Measurements from ENCODE around the gene TP63. TPM values are rescaled to one million over a fixed set of nuclear protein-coding genes. Genes with fewer than 3 reads are reported as not detected.
A peak's percentile ranks its signal among the peaks of the same experiment; 100 is the strongest.

TP63 gene
- total RNA-seq = under 1 TPM in 3 of 5 experiments, not detected in 2; 0.11 to 0.97 (median 0.20) TPM
- polyA plus RNA-seq = not detected
- not detected for total RNA-seq

DNA sequence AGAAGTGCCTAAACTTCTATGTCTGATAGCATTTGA is at the start of gene TP63:
Gene TP63 (plus strand): TSS at position 17 of the 36 bp plus-strand sequence. CDS start 127 bp downstream, outside the sequence.
- peaks cover 0 to 3% of the 10 kb centered on the region in 2 donors for H3K4me1 ChIP-seq (ENCODE audit: control insufficient read depth in 2 of 2, insufficient read depth in 2 of 2, low read length in 2 of 2)
- H3K36me3 Mint-ChIP-seq = peaks cover 0 to 2% (median 0%) of the 10 kb centered on the region in 5 donors
- peaks cover 4 to 25% (median 24%) of the 10 kb centered on the region in 7 donors for H3K4me1 Mint-ChIP-seq
- peak within 1 kb of the TSS in 5 of 9 donors; percentile 1 to 82 (median 23) for H3K27ac Mint-ChIP-seq
- H3K27me3 ChIP-seq (ENCODE audit: control insufficient read depth in 2 of 2, insufficient read depth in 2 of 2, low read length in 2 of 2) = no peaks in the 10 kb centered on the region
- peak within 1 kb of the TSS in 1 of 10 donors; percentile 68 for H3K4me3 Mint-ChIP-seq
- no peaks in the 10 kb centered on the region for H3K9me3 ChIP-seq (ENCODE audit: control insufficient read depth in 2 of 3, low read length in 3 of 3)
- CTCF ChIA-PET = no interaction called here
- POLR2A ChIA-PET = no interaction called here
- H3K36me3 ChIP-seq (ENCODE audit: control insufficient read depth in 2 of 3, insufficient read depth in 3 of 3, low read length in 3 of 3) = no peaks in the 10 kb centered on the region
- ATAC-seq = no peak
- peaks cover 0 to 1% (median 0%) of the 10 kb centered on the region in 11 donors for H3K9me3 Mint-ChIP-seq
- intact Hi-C loops (cut with micrococcal nuclease) = loop anchor here in 1 of 2 donors (5.0 kb wide), 1 partner anchor 359 kb away; no protein-coding TSS in a partner anchor
- DNase-seq = no peak
- no peak within 1 kb of the TSS for H3K4me3 ChIP-seq (ENCODE audit: low read length)
- H3K27ac ChIP-seq (ENCODE audit: low read depth, low read length) = no peak within 1 kb of the TSS
- no peaks in the 10 kb centered on the region for H3K27me3 Mint-ChIP-seq

DNA sequence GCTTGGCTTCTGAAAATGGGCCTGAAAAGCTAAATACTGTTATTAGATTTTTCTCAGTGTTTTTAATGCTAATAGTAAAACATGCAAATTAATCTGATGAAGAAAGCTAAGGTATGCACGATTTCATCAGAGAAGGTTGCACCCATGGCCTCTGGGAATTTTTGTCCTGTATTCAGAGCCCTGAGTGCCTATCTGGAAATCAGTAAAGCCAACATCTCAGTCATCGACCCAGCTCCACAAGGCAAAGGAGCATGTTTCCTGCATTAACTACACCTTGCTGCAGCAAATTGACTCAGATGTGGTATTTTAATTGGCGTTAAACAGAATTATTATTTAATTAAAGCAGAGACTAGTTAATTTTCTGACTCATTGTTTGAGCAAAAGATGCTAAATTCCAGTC is 49.0 kb upstream of the TP63 start:
- Histone ChIP-seq H3K4me1 (ENCODE audit: control insufficient read depth in 2 of 2, insufficient read depth in 2 of 2, low read length in 2 of 2) (no peaks in the 10 kb centered on the region), H3K27me3 (ENCODE audit: control insufficient read depth in 2 of 2, insufficient read depth in 2 of 2, low read length in 2 of 2) (no peaks in the 10 kb centered on the region), H3K9me3 (ENCODE audit: control insufficient read depth in 2 of 3, low read length in 3 of 3) (no peaks in the 10 kb centered on the region), H3K4me3 (ENCODE audit: low read length) (no peak overlapping the region), H3K36me3 (ENCODE audit: control insufficient read depth in 2 of 3, insufficient read depth in 3 of 3, low read length in 3 of 3) (no peaks in the 10 kb centered on the region), H3K27ac (ENCODE audit: low read depth, low read length) (no peak overlapping the region)
- no peak for DNase-seq
- Mint-ChIP-seq H3K36me3 (peaks cover 0 to 5% (median 0%) of the 10 kb centered on the region in 5 donors), H3K27ac (no peak overlapping the region), H3K27me3 (peaks cover 0 to 5% (median 0%) of the 10 kb centered on the region in 5 donors), H3K4me1 (peaks cover 0 to 6% (median 0%) of the 10 kb centered on the region in 7 donors), H3K4me3 (no peak overlapping the region), H3K9me3 (peaks cover 0 to 14% (median 0%) of the 10 kb centered on the region in 11 donors)
- ChIA-PET POLR2A (no interaction called here), CTCF (no interaction called here)
- no peak for ATAC-seq
- intact Hi-C loops (cut with micrococcal nuclease) = no loop called here

DNA sequence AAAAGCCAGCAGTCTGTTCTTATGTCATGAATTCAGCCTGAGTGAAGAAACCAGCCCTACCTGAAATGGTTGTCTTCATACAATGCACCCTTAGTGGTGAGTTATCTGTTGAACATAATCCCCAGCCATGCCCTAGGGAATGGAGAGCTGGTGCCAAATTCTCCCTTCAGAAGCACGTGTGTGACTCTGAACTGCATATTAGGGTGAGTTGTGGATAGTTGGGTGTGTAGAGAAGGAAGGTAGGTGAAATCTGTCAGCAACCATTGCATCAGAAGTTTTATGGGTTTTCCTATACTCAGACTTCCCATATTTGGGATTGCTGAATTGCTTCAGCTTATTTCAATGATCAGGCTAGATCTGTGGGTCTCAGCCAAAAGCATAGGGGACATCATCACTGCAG is 46.5 kb upstream of the TP63 start:
- Histone ChIP-seq H3K27me3 (ENCODE audit: control insufficient read depth in 2 of 2, insufficient read depth in 2 of 2, low read length in 2 of 2) (no peaks in the 10 kb centered on the region), H3K4me1 (ENCODE audit: control insufficient read depth in 2 of 2, insufficient read depth in 2 of 2, low read length in 2 of 2) (no peaks in the 10 kb centered on the region), H3K36me3 (ENCODE audit: control insufficient read depth in 2 of 3, insufficient read depth in 3 of 3, low read length in 3 of 3) (no peaks in the 10 kb centered on the region), H3K4me3 (ENCODE audit: low read length) (no peak overlapping the region), H3K9me3 (ENCODE audit: control insufficient read depth in 2 of 3, low read length in 3 of 3) (no peaks in the 10 kb centered on the region), H3K27ac (ENCODE audit: low read depth, low read length) (no peak overlapping the region)
- no peak overlapping the region for H3K27ac Mint-ChIP-seq
- H3K27me3 Mint-ChIP-seq = peaks cover 0 to 5% (median 0%) of the 10 kb centered on the region in 5 donors
- no peak for DNase-seq
- intact Hi-C loops (cut with micrococcal nuclease) = no loop called here
- ChIA-PET CTCF (no interaction called here), POLR2A (no interaction called here)
- peaks cover 0 to 6% (median 0%) of the 10 kb centered on the region in 11 donors for H3K9me3 Mint-ChIP-seq
- H3K36me3 Mint-ChIP-seq = peaks cover 0 to 2% (median 0%) of the 10 kb centered on the region in 5 donors
- H3K4me1 Mint-ChIP-seq = peaks cover 0 to 6% (median 0%) of the 10 kb centered on the region in 7 donors
- ATAC-seq = no peak
- no peak overlapping the region for H3K4me3 Mint-ChIP-seq

DNA sequence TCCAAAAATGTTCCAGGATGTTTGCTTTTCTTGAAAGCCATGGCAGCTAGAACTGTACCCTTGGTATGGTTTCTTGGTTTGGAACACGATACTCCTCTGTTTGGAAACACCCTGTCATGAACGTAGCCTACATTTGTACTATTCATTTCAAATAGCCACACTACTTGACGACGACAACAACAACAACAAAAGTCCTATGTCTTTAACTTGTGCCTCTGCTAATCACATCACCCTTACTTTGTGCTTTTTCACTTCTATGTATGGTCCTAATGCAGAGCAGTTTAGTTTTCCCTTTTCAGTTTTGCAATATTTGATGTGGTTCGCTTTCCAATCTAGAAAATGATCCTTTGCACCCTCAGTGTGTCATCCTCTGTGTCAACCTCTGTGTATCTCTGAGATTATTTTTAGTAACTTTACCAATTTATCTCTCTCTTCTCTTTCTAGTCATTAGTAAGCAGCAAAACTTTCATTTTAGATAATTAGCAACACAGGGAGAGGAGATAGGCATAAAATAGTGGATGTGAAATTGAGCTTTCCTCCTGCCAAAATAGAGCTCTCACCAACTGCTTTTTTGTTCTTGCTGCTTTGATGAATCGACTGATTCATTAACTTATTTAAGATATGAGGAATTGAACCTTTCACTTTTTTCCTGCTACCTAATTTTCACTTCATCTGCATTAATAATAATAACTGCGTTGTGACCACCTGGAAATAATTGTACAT is 44.1 kb upstream of the TP63 start:
- Histone ChIP-seq H3K27ac (ENCODE audit: low read depth, low read length) (no peak overlapping the region), H3K27me3 (ENCODE audit: control insufficient read depth in 2 of 2, insufficient read depth in 2 of 2, low read length in 2 of 2) (no peaks in the 10 kb centered on the region), H3K4me1 (ENCODE audit: control insufficient read depth in 2 of 2, insufficient read depth in 2 of 2, low read length in 2 of 2) (no peaks in the 10 kb centered on the region), H3K9me3 (ENCODE audit: control insufficient read depth in 2 of 3, low read length in 3 of 3) (no peaks in the 10 kb centered on the region), H3K36me3 (ENCODE audit: control insufficient read depth in 2 of 3, insufficient read depth in 3 of 3, low read length in 3 of 3) (no peaks in the 10 kb centered on the region), H3K4me3 (ENCODE audit: low read length) (no peak overlapping the region)
- Mint-ChIP-seq H3K9me3 (peaks cover 0 to 13% (median 3%) of the 10 kb centered on the region in 11 donors), H3K27ac (peak overlapping the region in 1 of 9 donors; percentile 51), H3K4me3 (no peak overlapping the region), H3K4me1 (peaks cover 0 to 6% (median 0%) of the 10 kb centered on the region in 7 donors), H3K27me3 (peaks cover 0 to 5% (median 0%) of the 10 kb centered on the region in 5 donors), H3K36me3 (peaks cover 0 to 4% (median 0%) of the 10 kb centered on the region in 5 donors)
- ATAC-seq (no peak), DNase-seq (no peak)
- intact Hi-C loops (cut with micrococcal nuclease) = no loop called here
- ChIA-PET CTCF (no interaction called here), POLR2A (interaction anchor here (0.6 kb wide), 1 partner anchor 490 kb away, joined by 4 read pairs; no protein-coding TSS in a partner anchor)

DNA sequence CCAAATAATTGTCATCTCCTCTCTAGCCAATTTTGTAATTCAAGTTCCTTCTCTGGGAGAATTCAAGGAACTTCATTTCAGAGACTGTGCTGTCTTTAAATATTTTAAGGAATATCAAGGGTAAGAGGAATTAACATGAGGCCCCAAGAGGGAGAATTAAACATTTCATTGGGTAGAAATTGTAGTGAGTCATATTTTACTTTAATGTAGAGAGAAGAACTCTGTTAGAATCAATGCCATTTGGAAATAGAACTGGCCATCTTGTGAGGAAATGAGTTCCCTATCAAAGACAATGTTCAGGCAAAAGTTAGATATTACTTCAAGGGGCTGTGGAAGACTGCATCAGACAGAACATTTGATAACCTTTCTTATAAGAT is 43.5 kb upstream of the TP63 start:
- Mint-ChIP-seq H3K4me1 (peaks cover 0 to 6% (median 0%) of the 10 kb centered on the region in 7 donors), H3K27me3 (peaks cover 0 to 5% (median 0%) of the 10 kb centered on the region in 5 donors), H3K36me3 (peaks cover 0 to 4% (median 0%) of the 10 kb centered on the region in 5 donors), H3K4me3 (no peak overlapping the region), H3K27ac (peak overlapping the region in 1 of 9 donors; percentile 51), H3K9me3 (peaks cover 0 to 18% (median 5%) of the 10 kb centered on the region in 11 donors)
- Histone ChIP-seq H3K4me3 (ENCODE audit: low read length) (no peak overlapping the region), H3K27me3 (ENCODE audit: control insufficient read depth in 2 of 2, insufficient read depth in 2 of 2, low read length in 2 of 2) (no peaks in the 10 kb centered on the region), H3K36me3 (ENCODE audit: control insufficient read depth in 2 of 3, insufficient read depth in 3 of 3, low read length in 3 of 3) (no peaks in the 10 kb centered on the region), H3K4me1 (ENCODE audit: control insufficient read depth in 2 of 2, insufficient read depth in 2 of 2, low read length in 2 of 2) (no peaks in the 10 kb centered on the region), H3K9me3 (ENCODE audit: control insufficient read depth in 2 of 3, low read length in 3 of 3) (no peaks in the 10 kb centered on the region), H3K27ac (ENCODE audit: low read depth, low read length) (no peak overlapping the region)
- intact Hi-C loops (cut with micrococcal nuclease) = no loop called here
- no peak for DNase-seq
- ATAC-seq = no peak
- CTCF ChIA-PET = no interaction called here
- POLR2A ChIA-PET = no interaction called here

DNA sequence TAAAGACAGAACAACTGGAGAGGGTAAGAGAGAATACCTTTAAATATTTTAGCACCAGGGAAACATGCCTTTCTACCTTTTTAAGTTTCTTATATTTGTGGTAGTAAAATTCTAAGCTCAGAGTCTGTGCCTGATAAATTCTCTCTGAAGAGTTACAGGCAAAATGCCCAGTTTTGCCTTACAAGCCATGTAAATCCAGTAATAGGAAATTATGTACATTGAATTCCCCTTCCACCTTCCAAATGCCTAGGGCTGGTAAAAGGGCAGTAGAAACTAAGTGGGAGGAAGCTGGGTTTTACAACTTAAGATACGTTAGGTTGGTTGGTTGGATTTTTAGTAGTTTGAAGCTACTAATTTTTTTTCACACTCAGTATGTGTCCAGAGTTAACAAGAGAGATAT is 43.1 kb upstream of the TP63 start:
- Histone ChIP-seq H3K9me3 (ENCODE audit: control insufficient read depth in 2 of 3, low read length in 3 of 3) (no peaks in the 10 kb centered on the region), H3K4me1 (ENCODE audit: control insufficient read depth in 2 of 2, insufficient read depth in 2 of 2, low read length in 2 of 2) (no peaks in the 10 kb centered on the region), H3K4me3 (ENCODE audit: low read length) (no peak overlapping the region), H3K36me3 (ENCODE audit: control insufficient read depth in 2 of 3, insufficient read depth in 3 of 3, low read length in 3 of 3) (no peaks in the 10 kb centered on the region), H3K27ac (ENCODE audit: low read depth, low read length) (no peak overlapping the region), H3K27me3 (ENCODE audit: control insufficient read depth in 2 of 2, insufficient read depth in 2 of 2, low read length in 2 of 2) (no peaks in the 10 kb centered on the region)
- peaks cover 0 to 18% (median 5%) of the 10 kb centered on the region in 11 donors for H3K9me3 Mint-ChIP-seq
- CTCF ChIA-PET = no interaction called here
- POLR2A ChIA-PET = no interaction called here
- peaks cover 0 to 6% (median 0%) of the 10 kb centered on the region in 7 donors for H3K4me1 Mint-ChIP-seq
- no peak overlapping the region for H3K27ac Mint-ChIP-seq
- intact Hi-C loops (cut with micrococcal nuclease) = no loop called here
- ATAC-seq = no peak
- H3K36me3 Mint-ChIP-seq = peaks cover 0 to 4% (median 0%) of the 10 kb centered on the region in 5 donors
- H3K27me3 Mint-ChIP-seq = peaks cover 0 to 5% (median 0%) of the 10 kb centered on the region in 5 donors
- no peak overlapping the region for H3K4me3 Mint-ChIP-seq
- no peak for DNase-seq
